ENCODE measurements around the gene ZNRF2. TPM values are rescaled to one million over a fixed set of nuclear protein-coding genes. Genes with fewer than 3 reads are reported as not detected.

ZNRF2 gene
- total RNA-seq, 1 experiment from 2014 or later, result 24.7 TPM

GRCh38 chr7:30266686-30267085 lies 17.7 kb upstream of the ZNRF2 start:
- Histone ChIP-seq H3K4me2 (no peak overlapping the region), H2AFZ (no peak overlapping the region), H3K27me3 (ENCODE audit: insufficient read depth, low read depth) (no peaks in the 10 kb centered on the region), H3K27ac (no peak overlapping the region), H3K9me3 (ENCODE audit: insufficient read depth, low read depth) (no peaks in the 10 kb centered on the region), H3F3A (ENCODE audit: insufficient read depth, low read depth) (no peaks in the 10 kb centered on the region), H4K20me1 (ENCODE audit: insufficient read depth) (no peaks in the 10 kb centered on the region), H3K4me1 (replicated peaks; ENCODE audit: insufficient read depth) (no peaks in the 10 kb centered on the region), H3K79me2 (ENCODE audit: low read depth) (no peaks in the 10 kb centered on the region), H3K36me3 (ENCODE audit: low read depth) (no peaks in the 10 kb centered on the region), H3K4me3 (no peak overlapping the region), H3K9me2 (ENCODE audit: insufficient read depth) (no peaks in the 10 kb centered on the region)
- intact Hi-C loops (cut with micrococcal nuclease; ENCODE audit: unreplicated experiment), result no loop called here
- no peak for DNase-seq
- CTCF ChIA-PET, result no interaction called here
- POLR2A ChIA-PET (ENCODE audit: unreplicated experiment), result no interaction called here
- no peak for TF ChIP-seq CTCF (conservative IDR thresholded peaks at IDR 0.05)
- TF ChIP-seq EZH2 (IDR thresholded peaks at IDR 0.05; ENCODE audit: low read depth), result no peak
- BruUV-seq (replicated peaks), result no TSS peak

- Histone ChIP-seq H3F3A (ENCODE audit: insufficient read depth, low read depth) (no peaks in the 10 kb centered on the region), H3K4me2 (no peak overlapping the region), H3K79me2 (ENCODE audit: low read depth) (no peaks in the 10 kb centered on the region), H3K27ac (no peak overlapping the region), H3K36me3 (ENCODE audit: low read depth) (no peaks in the 10 kb centered on the region), H4K20me1 (ENCODE audit: insufficient read depth) (no peaks in the 10 kb centered on the region), H3K4me3 (no peak overlapping the region), H2AFZ (no peak overlapping the region), H3K27me3 (ENCODE audit: insufficient read depth, low read depth) (no peaks in the 10 kb centered on the region), H3K9me2 (ENCODE audit: insufficient read depth) (no peaks in the 10 kb centered on the region), H3K9me3 (ENCODE audit: insufficient read depth, low read depth) (no peaks in the 10 kb centered on the region), H3K4me1 (replicated peaks; ENCODE audit: insufficient read depth) (no peaks in the 10 kb centered on the region)
- CTCF ChIA-PET, result interaction anchor here (0.7 to 1.1 kb wide), 2 partner anchors 9 to 261 kb away, joined by 3 read pairs; no protein-coding TSS in a partner anchor
- DNase-seq, result no peak
- TF ChIP-seq CTCF (conservative IDR thresholded peaks at IDR 0.05) (no peak), EZH2 (IDR thresholded peaks at IDR 0.05; ENCODE audit: low read depth) (no peak)
- BruUV-seq (replicated peaks), result no TSS peak
- intact Hi-C loops (cut with micrococcal nuclease; ENCODE audit: unreplicated experiment), result no loop called here
- POLR2A ChIA-PET (ENCODE audit: unreplicated experiment), result no interaction called here
Observed at GRCh38 chr7:30268586-30268985, 15.8 kb upstream of the ZNRF2 start.

GRCh38 chr7:30269490-30269889 lies 14.9 kb upstream of the ZNRF2 start:
- no peak for DNase-seq
- H4K20me1 ChIP-seq (ENCODE audit: insufficient read depth), result no peaks in the 10 kb centered on the region
- H3K27ac ChIP-seq, result no peak overlapping the region
- H3K9me2 ChIP-seq (ENCODE audit: insufficient read depth), result no peaks in the 10 kb centered on the region
- no peak overlapping the region for H3K4me3 ChIP-seq
- H3K4me2 ChIP-seq, result no peak overlapping the region
- no peaks in the 10 kb centered on the region for H3K36me3 ChIP-seq (ENCODE audit: low read depth)
- H3K4me1 ChIP-seq (replicated peaks; ENCODE audit: insufficient read depth), result no peaks in the 10 kb centered on the region
- ChIA-PET POLR2A (ENCODE audit: unreplicated experiment) (no interaction called here), CTCF (no interaction called here)
- intact Hi-C loops (cut with micrococcal nuclease; ENCODE audit: unreplicated experiment), result no loop called here
- no TSS peak for BruUV-seq (replicated peaks)
- H3K79me2 ChIP-seq (ENCODE audit: low read depth), result no peaks in the 10 kb centered on the region
- H3K9me3 ChIP-seq (ENCODE audit: insufficient read depth, low read depth), result no peaks in the 10 kb centered on the region
- H2AFZ ChIP-seq, result peak overlapping the region; percentile 53; the same call in 1 of the 2 replicates
- TF ChIP-seq CTCF (conservative IDR thresholded peaks at IDR 0.05) (no peak), EZH2 (IDR thresholded peaks at IDR 0.05; ENCODE audit: low read depth) (no peak)
- no peaks in the 10 kb centered on the region for H3F3A ChIP-seq (ENCODE audit: insufficient read depth, low read depth)
- no peaks in the 10 kb centered on the region for H3K27me3 ChIP-seq (ENCODE audit: insufficient read depth, low read depth)

Measured in PC-9 (cell line).